HEK293T (cell line): ENCODE data around the gene KCTD15.

ENCODE experiments used
- ARNT ChIP-seq: fragments of 450-650 bp; IDR thresholded peaks from 2 replicates; pipeline ENCODE4 v1.6.1; 2017; ENCODE audit warnings: mild to moderate bottlenecking
- BHLHE40 ChIP-seq: fragments of 450-650 bp; IDR thresholded peaks from 2 replicates; pipeline ENCODE4 v1.6.1; 2016; ENCODE audit warnings: mild to moderate bottlenecking, moderate library complexity, borderline replicate concordance
- CTBP1 ChIP-seq: fragments of 450-650 bp; IDR thresholded peaks from 2 replicates; pipeline ENCODE4 v1.6.1; 2016; ENCODE audit warnings: borderline replicate concordance
- ELF4 ChIP-seq: fragments of 450-650 bp; IDR thresholded peaks from 2 replicates; pipeline ENCODE4 v1.6.1; 2017; ENCODE audit warnings: antibody characterized with exemption
- FOXK2 ChIP-seq: fragments of 450-650 bp; IDR thresholded peaks from 2 replicates; pipeline ENCODE4 v1.6.1; 2016; ENCODE audit warnings: mild to moderate bottlenecking
- FOXM1 ChIP-seq: fragments of 450-650 bp; IDR thresholded peaks from 2 replicates; pipeline ENCODE4 v1.6.1; 2017; ENCODE audit warnings: mild to moderate bottlenecking, borderline replicate concordance
- SP1 ChIP-seq: fragments of 450-650 bp; IDR thresholded peaks from 2 replicates; pipeline ENCODE4 v1.6.1; 2017
- ZNF384 ChIP-seq: fragments of 450-650 bp; IDR thresholded peaks from 2 replicates; pipeline ENCODE4 v1.6.1; 2016

- TF ChIP-seq ELF4 (no peak), ARNT (no peak), FOXM1 (no peak), ZNF384 (no peak), CTBP1 (no peak), SP1 (no peak), BHLHE40 (no peak), FOXK2 (no peak)
Observed at GRCh38 chr19:33809960-33810359, 13.3 kb downstream of the KCTD15 start.
